Upper lobe of right lung (tissue), 1 donor: ENCODE data around the gene IL15. TPM values are rescaled to one million over a fixed set of nuclear protein-coding genes. Genes with fewer than 3 reads are reported as not detected.
"Not testable (repeated sequence)": the region's sequence is repeated elsewhere in the genome, so short reads cannot be mapped to it uniquely, and the experiment has no call there.

ENCODE experiments used
- ATAC-seq: fragments of 200-7000 bp; cut with Tn5 transposase; one replicate; pipeline ENCODE4 v1.9.1; 2020; ENCODE audit warnings: mild to moderate bottlenecking, moderate library complexity
- DNase-seq: peaks from one replicate; pipeline ENCODE4 v3.0.0-alpha.2; 2020
- H3K27ac ChIP-seq: fragments of 200-600 bp; one replicate; pipeline ENCODE4 v1.8.0; 2022
- H3K27me3 ChIP-seq: fragments of 200-600 bp; one replicate; pipeline ENCODE4 v1.8.0; 2022; ENCODE audit warnings: mild to moderate bottlenecking
- H3K36me3 ChIP-seq: fragments of 200-600 bp; one replicate; pipeline ENCODE4 v1.8.0; 2022
- H3K4me1 ChIP-seq: fragments of 200-600 bp; one replicate; pipeline ENCODE4 v1.8.0; 2022
- H3K4me3 ChIP-seq: fragments of 200-600 bp; one replicate; pipeline ENCODE4 v1.8.0; 2022; ENCODE audit warnings: mild to moderate bottlenecking
- H3K9me3 ChIP-seq: fragments of 200-600 bp; one replicate; pipeline ENCODE4 v1.8.0; 2022
- CTCF ChIP-seq: fragments of 200-600 bp; IDR thresholded peaks from one replicate; pipeline ENCODE4 v1.8.0; 2022; ENCODE audit warnings: antibody characterized with exemption
- intact Hi-C: fragments of 100-400 bp; cut with DNase I; formaldehyde crosslinking; loops from one replicate; pipeline ENCODE4 v1.11.0; 2022
- total RNA-seq: library from RNA; stranded (reverse); fragmentation: NEBNext Ultra II Directional; extraction: Animal tissue kit (Norgen Biotek cat#: 25700); gene quantifications from one replicate; pipeline ENCODE4 v1.2.1, GENCODE V29; 2021
- donor health status: DM: no; HTN: yes; CAD: no; lungs with severe emphysema.

The IL15 gene
- total RNA-seq, 1 donor from 2014 or later: 6.6 TPM

GRCh38 chr4:141731481-141731880, 95.1 kb downstream of the IL15 start:
- H3K4me3 ChIP-seq: no peak overlapping the region
- H3K27ac ChIP-seq: no peak overlapping the region
- no peak for TF ChIP-seq CTCF
- H3K27me3 ChIP-seq: no peaks in the 10 kb centered on the region
- intact Hi-C loops: no loop called here
- H3K36me3 ChIP-seq: no peaks in the 10 kb centered on the region
- no peaks in the 10 kb centered on the region for H3K9me3 ChIP-seq
- ATAC-seq: no peak
- no peaks in the 10 kb centered on the region for H3K4me1 ChIP-seq
- DNase-seq: no peak

GRCh38 chr4:141739636-141740035, 103.3 kb downstream of the IL15 start:
- no peak overlapping the region for H3K27ac ChIP-seq
- no peaks in the 10 kb centered on the region for H3K36me3 ChIP-seq
- ATAC-seq: no peak
- TF ChIP-seq CTCF: no peak
- no peaks in the 10 kb centered on the region for H3K27me3 ChIP-seq
- H3K9me3 ChIP-seq: peaks cover 11% of the 10 kb centered on the region
- no peak for DNase-seq
- intact Hi-C loops: no loop called here
- no peak overlapping the region for H3K4me3 ChIP-seq
- H3K4me1 ChIP-seq: no peaks in the 10 kb centered on the region

- intact Hi-C loops: no loop called here
- no peak for ATAC-seq
Measured at GRCh38 chr4:141746026-141746425, 109.6 kb downstream of the IL15 start.

GRCh38 chr4:141751806-141752205, 115.4 kb downstream of the IL15 start:
- H3K27me3 ChIP-seq, DNase-seq, H3K4me1 ChIP-seq, H3K4me3 ChIP-seq, intact Hi-C loops, H3K27ac ChIP-seq, H3K36me3 ChIP-seq, H3K9me3 ChIP-seq, ATAC-seq: not testable (repeated sequence)

More at GRCh38 chr4:141746026-141746425, 109.6 kb downstream of the IL15 start:
- no peaks in the 10 kb centered on the region for H3K4me1 ChIP-seq
- no peak for TF ChIP-seq CTCF
- no peak overlapping the region for H3K4me3 ChIP-seq
- H3K27me3 ChIP-seq: no peaks in the 10 kb centered on the region
- no peaks in the 10 kb centered on the region for H3K36me3 ChIP-seq
- H3K27ac ChIP-seq: no peak overlapping the region
- H3K9me3 ChIP-seq: peaks cover 8% of the 10 kb centered on the region
- no peak for DNase-seq

- intact Hi-C loops: no loop called here
- H3K36me3 ChIP-seq: no peaks in the 10 kb centered on the region
Measured at GRCh38 chr4:141757287-141757686, 120.9 kb downstream of the IL15 start.

GRCh38 chr4:141759796-141760425, 123.5 kb downstream of the IL15 start:
- no peaks in the 10 kb centered on the region for H3K4me1 ChIP-seq
- no peak for TF ChIP-seq CTCF
- H3K27me3 ChIP-seq: no peaks in the 10 kb centered on the region
- no peak overlapping the region for H3K27ac ChIP-seq
- intact Hi-C loops: no loop called here
- no peak for ATAC-seq
- no peak for DNase-seq
- no peak overlapping the region for H3K4me3 ChIP-seq
- no peaks in the 10 kb centered on the region for H3K9me3 ChIP-seq
- no peaks in the 10 kb centered on the region for H3K36me3 ChIP-seq

More at GRCh38 chr4:141757287-141757686, 120.9 kb downstream of the IL15 start:
- no peaks in the 10 kb centered on the region for H3K4me1 ChIP-seq
- no peaks in the 10 kb centered on the region for H3K27me3 ChIP-seq
- H3K4me3 ChIP-seq: no peak overlapping the region
- TF ChIP-seq CTCF: no peak
- DNase-seq: no peak
- ATAC-seq: no peak
- H3K9me3 ChIP-seq: no peaks in the 10 kb centered on the region
- H3K27ac ChIP-seq: no peak overlapping the region
